ENCODE results near the gene C12orf75. TPM values are rescaled to one million over a fixed set of nuclear protein-coding genes. Genes with fewer than 3 reads are reported as not detected.
"Not testable (repeated sequence)": the region's sequence is repeated elsewhere in the genome, so short reads cannot be mapped to it uniquely, and the experiment has no call there.

The C12orf75 gene
- total RNA-seq, 1 experiment from 2014 or later, result 60.3 TPM

DNA sequence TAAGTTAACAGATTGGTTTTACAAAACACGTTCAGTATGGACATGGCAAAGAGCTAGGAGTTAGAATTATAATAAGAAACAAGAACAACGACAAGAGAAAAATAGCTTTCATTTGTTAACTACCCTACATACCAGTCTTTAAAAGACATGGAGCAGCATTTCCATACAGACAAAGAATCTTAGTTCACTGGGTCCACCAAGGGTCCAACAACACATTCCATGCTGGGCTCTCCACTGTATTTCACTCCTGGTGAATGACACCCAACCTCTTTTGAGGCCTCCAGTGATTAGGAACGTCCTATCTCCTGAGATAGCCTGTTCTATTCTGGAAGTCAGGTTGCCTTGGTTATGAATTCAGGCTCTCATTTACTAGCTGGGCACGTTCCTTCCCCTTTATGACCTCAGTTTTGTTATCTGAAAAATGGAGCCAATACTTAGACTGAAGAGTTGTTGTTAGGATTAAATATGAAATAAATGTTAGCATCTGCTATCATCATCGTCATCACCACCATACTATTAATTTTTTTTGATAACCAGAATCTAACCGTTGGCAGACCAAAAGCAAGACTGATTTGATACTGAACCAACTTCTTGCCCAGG is 37.7 kb downstream of the C12orf75 start:
- no peak for DNase-seq (ENCODE audit: extremely low read depth, low read depth)

DNA sequence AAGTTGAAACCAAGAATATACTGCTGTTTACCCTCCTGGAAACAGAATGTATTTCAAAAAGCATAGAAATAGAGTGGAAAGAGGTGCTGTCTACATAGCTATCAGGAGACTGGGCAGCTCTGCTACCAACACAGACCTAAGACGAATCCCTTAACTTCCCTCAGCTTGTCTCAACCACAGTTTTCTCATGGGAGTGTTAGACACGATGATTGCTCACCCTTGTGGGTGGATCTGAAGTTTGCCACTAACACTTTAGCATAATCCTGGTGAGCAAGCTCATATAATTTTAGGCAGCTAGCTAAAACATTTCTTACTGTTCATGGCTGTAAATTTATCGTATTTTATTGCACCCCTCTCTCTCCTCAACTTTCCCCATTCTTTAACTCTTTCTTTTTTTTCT is 38.5 kb downstream of the C12orf75 start:
- peak; percentile 62 for DNase-seq (ENCODE audit: extremely low read depth, low read depth)

GRCh38 chr12:105374303-105374702 is 43.8 kb downstream of the C12orf75 start:
- DNase-seq (ENCODE audit: extremely low read depth, low read depth), result no peak

DNA sequence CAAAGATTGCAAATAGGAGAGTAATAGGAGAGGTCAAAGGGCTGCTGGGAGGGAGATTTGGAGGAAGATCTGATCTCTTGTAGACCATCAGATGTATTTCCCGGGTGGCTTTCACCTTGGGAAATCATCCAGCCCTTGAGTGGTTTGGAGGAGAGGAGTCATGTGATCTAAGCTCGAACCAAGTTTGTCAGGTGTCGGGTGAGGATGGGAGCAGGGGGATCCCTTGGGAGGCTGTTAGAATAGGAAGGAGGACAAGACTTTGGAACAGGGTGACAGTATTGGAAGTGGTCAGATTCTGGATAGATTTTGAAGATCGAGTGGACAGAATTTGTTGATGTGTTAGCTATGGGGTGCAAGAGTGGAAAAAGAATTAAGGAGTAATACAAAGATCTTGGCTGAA is 46.6 kb downstream of the C12orf75 start:
- no peak for DNase-seq (ENCODE audit: extremely low read depth, low read depth)

DNA sequence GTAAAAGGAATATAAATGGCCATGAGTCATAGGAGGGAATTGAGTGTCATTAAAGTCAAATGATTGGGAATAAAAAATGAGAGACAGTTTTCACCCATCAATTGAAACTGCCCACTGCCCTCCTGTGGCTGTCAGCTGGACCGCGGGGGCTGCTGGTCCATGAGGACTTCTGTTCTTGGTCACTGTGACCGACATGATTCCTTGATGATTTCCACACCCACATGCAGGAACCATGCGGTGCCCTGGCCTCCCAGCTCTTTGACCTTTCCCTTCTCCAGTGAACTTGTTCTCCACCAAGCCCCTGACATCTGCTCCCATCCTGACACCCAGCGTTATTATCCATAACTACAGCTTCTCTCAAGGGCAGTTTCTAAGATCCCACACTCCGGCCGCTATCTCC is 48.4 kb downstream of the C12orf75 start:
- no peak for DNase-seq (ENCODE audit: extremely low read depth, low read depth)

DNA sequence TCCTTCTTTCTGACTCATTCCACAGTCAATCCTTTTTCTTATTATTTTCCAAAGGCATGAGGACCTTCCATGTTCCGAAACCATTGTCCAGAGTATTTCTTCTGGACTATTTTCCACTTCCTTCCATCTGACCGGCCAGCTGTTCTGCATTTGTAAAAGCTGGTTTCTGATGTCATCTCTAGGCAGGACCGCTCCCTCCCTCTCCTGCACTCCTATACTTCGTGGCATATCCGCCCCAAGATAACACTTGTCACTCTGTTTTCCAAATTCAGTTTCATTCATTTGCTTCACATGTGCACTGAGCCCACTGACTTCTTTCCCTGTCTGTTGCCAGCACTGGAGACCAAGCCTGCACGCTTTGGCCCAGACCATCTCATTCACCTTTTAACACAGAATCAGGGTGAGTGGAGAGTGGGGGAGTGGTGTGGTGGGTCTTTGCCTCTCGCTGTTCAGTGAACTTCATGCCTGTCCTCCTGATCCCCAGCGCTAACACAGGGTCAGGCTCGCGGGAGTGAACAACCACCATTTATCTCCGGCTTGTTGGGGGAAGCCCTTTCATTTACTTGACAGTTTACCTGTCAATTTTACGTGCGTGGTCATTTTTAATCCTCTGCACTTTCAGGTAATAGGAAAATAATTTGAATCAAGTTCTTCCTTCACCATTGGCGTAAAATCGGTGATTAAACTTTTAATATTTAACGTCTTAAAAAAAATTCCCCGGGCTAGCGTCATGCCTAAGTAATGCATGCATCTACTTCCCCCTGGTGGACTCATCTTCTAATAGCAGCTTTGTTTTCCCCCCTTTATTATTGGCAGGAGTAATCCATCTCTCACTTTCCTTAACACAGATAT is 52.5 kb downstream of the C12orf75 start:
- peak; percentile 63 for DNase-seq (ENCODE audit: extremely low read depth, low read depth)

GRCh38 chr12:105384220-105384619 is 53.7 kb downstream of the C12orf75 start:
- no peak for DNase-seq (ENCODE audit: extremely low read depth, low read depth)

DNA sequence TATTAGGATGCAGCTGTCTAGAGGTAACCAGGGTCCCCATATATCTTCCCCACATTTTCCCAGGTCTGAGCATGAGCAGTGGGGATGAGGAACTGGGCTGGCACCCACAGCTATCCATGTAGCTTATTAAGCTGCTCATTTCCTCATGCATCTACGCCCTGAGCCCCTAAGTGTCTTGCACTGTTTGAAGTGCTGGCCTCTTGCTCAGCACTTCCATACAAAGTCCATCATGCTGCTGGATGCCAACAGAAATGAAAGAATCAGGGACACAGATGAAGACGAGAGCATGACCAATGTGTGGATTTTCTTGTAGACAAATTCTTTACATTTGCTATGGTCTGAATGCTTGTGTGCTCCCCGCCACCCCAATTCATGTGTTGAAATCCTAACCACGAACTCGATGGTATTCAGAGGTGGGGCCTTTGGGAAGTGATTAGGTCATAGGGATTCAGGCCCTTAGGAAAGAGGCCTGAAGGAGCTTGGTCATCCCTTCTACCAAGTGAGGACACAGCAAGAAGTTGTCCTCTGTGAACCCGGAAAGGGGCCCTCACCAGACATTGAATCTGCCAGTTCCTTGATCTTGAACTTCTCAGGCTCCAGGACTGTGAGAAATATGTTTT is 54.5 kb downstream of the C12orf75 start:
- no peak for DNase-seq (ENCODE audit: extremely low read depth, low read depth)

GRCh38 chr12:105386431-105386830 is 55.9 kb downstream of the C12orf75 start:
- no peak for DNase-seq (ENCODE audit: extremely low read depth, low read depth)

DNA sequence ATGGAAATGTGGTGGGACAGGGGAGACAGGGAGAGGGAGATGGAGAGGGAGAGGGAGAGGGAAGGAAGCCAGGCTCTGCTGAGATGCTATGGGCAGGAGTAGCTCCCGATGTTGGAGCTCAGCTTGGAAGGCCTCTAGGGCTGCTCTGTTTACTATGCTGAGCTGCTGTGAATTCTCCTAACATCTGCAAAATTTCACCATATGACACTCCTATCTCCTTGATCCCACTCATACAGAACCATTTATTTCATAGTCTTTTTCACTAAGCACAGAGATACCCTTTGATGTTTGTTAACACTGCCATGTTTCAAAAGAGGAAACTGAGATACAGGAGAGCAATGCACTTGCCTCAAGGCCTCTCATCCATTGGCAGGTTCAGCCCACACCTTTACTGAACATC is 60.7 kb downstream of the C12orf75 start:
- no peak for DNase-seq (ENCODE audit: extremely low read depth, low read depth)

- no peak for DNase-seq (ENCODE audit: extremely low read depth, low read depth)
Measured at GRCh38 chr12:105393587-105393986, 63.1 kb downstream of the C12orf75 start.

DNA sequence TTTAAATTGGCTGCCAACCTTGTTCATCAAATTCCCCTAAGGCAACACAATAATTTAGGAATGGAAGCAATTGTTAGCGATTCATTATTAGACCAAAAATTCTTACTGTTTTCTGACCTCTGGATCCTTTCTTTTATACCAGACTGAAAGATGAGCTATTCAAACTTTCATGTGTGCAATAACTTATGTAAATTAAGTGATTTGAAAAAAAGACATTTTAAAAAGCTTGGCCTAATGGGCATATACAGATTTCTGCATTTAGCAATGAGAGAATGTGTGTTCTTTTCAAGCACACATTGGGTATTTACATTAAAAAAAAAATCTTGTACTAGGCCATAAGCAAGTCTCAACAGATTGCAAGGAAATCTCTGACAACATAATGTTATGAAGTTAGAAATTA is 65.5 kb downstream of the C12orf75 start:
- no peak for DNase-seq (ENCODE audit: extremely low read depth, low read depth)

DNA sequence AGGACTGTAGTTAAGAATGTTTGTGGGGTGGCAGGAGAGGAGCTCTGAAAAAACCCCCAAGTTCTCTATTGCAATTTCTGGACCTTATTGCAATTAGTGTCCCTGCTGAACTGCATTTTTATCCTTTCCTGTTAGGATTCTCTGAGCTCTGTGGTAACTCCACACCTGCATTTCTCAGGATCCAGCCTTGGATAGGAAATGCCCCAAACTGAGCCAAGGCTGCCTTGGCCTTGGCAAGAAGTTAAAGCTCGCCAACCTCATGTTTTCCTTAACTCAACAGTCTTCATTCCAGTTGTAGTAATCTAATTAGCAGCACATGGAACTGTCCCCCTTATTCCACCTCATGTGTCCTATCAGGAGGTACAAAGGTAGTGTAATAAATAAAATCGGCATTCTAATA is 66.5 kb downstream of the C12orf75 start:
- DNase-seq (ENCODE audit: extremely low read depth, low read depth), result no peak

DNA sequence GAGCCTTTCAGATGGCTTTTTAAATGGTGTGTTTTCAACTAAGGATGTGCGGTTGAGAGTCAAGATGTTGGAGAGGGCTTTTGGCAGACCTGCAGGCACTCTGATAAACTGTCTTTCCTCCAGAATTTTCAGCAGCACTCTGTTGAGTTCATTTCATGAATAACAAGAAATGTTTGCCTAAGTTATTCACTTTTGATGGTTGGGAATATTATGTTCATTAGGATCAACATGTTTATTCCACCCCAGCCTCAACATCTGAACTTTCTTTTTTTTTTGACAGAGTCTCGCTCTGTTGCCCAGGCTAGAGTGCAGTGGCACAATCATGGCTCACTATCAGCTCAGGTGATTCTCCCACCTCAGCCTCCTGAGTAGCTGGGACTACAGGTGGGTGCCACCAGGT is 68.4 kb downstream of the C12orf75 start:
- no peak for DNase-seq (ENCODE audit: extremely low read depth, low read depth)

- no peak for DNase-seq (ENCODE audit: extremely low read depth, low read depth)
Measured at GRCh38 chr12:105399428-105400081, 69.1 kb downstream of the C12orf75 start.

GRCh38 chr12:105400227-105400626 is 69.7 kb downstream of the C12orf75 start:
- DNase-seq (ENCODE audit: extremely low read depth, low read depth), result no peak

- no peak for DNase-seq (ENCODE audit: extremely low read depth, low read depth)
Measured at GRCh38 chr12:105401198-105401597, 70.7 kb downstream of the C12orf75 start.

GRCh38 chr12:105402366-105402765 is 71.9 kb downstream of the C12orf75 start:
- no peak for DNase-seq (ENCODE audit: extremely low read depth, low read depth)

DNA sequence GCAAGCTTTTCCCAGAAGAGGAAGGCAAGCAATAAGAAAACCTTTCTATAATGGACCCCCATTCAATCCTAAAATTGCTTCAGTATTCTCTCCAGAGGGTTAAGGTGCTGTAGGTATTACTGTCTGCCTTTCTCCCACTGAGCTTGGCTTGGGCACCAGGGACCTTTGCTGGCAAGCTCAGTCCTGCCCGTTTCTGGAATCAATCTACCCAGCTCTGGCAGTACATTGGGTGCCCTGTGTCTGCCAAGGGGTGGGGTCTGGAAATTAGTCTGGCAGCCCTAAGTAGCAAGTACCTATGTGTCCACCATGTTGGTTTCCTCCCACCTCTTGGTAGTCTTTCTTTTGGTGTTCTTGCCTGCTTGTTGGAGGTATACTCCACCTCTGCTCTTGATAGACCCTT is 72.6 kb downstream of the C12orf75 start:
- no peak for DNase-seq (ENCODE audit: extremely low read depth, low read depth)

- not testable (repeated sequence) for DNase-seq (ENCODE audit: extremely low read depth, low read depth)
Measured at GRCh38 chr12:105404134-105404533, 73.6 kb downstream of the C12orf75 start.

DNA sequence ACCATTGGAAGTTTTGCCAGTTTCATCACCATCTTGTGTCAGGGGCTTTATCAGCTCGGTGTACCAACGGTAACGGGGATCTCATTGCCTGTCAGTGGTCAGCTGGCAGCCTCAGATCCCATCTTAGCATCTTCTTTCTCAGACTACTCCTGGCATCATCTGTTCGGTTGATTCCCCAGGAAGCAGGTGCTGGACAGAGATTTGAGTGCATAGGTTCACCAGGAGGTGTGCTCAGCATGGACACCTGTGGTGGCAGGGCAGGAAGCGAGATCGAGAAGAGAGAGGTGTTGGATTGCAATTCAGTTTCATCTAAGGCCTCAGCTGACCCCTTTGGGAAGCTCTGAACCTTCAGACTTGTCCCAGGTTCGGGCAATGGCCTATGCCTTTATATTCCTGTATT is 76.0 kb downstream of the C12orf75 start:
- no peak for DNase-seq (ENCODE audit: extremely low read depth, low read depth)
